GM19372 (cell line): ENCODE measurements around the gene MED29.
"Not testable (repeated sequence)": the region's sequence is repeated elsewhere in the genome, so short reads cannot be mapped to it uniquely, and the experiment has no call there.

Experiments
- ATAC-seq: cut with Tn5 transposase; IDR thresholded peaks from one replicate; pipeline ENCODE4 v1.9.1; 2021; ENCODE audit warnings: mild to moderate bottlenecking, low read depth, moderate library complexity; ENCODE audit not compliant: unreplicated experiment

MED29 gene

DNA sequence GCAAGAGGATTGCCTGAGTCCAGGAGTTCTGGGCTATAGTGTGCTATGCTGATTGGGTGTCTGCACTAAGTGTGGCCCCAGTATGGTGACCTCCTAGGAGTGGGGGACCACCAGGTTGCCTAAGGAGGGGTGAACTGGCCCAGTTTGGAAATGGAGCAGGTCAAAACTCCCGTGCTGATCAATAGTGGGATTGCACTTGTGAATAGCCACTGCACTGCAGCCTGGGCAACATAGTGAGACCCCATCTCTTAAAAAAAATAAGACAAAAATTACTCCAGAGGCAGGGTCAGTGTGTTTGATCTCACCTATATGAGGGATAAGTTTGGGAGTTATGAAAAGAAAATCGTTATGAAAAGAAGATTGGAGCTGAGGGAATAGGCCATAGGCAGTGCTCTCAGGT, 22.0 kb upstream of the MED29 start:
- ATAC-seq, result no peak

GRCh38 chr19:39370735-39371134, 20.4 kb upstream of the MED29 start:
- ATAC-seq, result no peak

GRCh38 chr19:39372047-39372802, 19.0 kb upstream of the MED29 start:
- ATAC-seq, result no peak

- ATAC-seq, result no peak
Measured at GRCh38 chr19:39372941-39373340, 18.2 kb upstream of the MED29 start.

DNA sequence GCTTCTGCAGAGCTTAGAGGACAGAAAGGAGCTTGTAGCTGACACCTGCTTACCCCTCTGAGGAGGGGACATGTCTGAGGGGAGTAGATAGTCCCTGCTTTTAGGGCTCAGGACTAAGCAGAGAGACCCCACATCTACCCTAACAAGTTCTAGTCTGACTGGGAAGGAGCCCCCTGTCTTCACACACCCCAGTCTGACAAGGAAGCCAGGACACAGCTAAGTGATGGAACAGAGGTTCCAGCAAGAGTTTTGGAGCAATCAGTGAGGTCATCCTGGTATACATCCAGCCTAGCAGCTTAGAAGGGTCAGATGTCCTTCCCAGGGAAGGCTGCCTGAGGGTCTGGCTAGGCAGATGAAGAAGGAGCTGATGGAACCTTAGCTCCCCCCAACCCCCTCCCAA, 15.2 kb upstream of the MED29 start:
- ATAC-seq, result no peak

- ATAC-seq, result no peak
Measured at GRCh38 chr19:39377373-39378362, 13.5 kb upstream of the MED29 start.

GRCh38 chr19:39379366-39379765, 11.8 kb upstream of the MED29 start:
- not testable (repeated sequence) for ATAC-seq

GRCh38 chr19:39379865-39380396, 11.2 kb upstream of the MED29 start:
- no peak for ATAC-seq

DNA sequence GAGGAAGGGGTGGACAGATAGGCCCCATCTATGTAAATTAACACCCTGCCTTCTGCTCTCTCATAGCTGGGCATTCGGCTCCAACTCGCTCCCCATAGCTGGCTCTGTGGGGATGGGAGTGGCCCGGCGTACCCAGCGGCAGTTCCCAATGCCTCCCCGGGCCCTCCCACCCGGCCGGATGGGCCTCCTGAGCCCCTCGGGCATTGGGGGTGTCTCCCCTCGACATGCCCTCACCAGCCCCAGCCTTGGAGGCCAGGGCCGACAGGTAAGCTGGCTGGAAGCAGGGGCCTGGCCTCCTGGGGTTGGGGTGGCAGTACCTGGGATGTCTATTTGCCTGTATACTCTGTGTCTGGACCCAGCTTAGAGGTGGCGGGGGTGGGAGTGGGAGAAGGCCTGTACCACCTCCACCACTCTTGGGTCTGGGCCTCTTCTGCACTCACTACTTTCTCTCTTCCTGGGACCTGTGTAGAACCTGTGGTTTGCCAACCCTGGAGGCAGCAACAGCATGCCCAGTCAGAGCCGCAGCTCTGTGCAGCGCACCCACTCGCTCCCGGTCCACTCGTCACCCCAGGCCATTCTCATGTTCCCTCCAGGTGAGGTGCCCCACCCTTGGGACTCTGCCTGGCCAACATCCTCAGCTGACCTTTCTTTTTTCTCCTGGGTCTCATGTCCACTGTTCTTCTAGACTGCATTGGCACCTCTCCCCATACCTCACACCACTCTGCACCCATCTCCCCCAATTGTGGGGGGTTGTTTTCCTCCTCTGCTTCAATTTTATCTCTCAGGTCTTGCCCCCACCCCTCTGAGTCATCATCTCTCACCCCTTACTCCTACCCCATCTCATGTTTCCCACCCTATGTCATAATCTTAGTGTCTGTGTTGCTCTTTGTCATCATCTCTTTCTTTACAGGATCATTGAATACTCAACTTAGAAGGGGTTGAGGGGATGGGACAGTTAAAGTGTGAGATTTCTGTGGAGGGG, 10.4 kb upstream of the MED29 start:
- no peak for ATAC-seq

GRCh38 chr19:39381910-39382611, 9.1 kb upstream of the MED29 start:
- no peak for ATAC-seq

DNA sequence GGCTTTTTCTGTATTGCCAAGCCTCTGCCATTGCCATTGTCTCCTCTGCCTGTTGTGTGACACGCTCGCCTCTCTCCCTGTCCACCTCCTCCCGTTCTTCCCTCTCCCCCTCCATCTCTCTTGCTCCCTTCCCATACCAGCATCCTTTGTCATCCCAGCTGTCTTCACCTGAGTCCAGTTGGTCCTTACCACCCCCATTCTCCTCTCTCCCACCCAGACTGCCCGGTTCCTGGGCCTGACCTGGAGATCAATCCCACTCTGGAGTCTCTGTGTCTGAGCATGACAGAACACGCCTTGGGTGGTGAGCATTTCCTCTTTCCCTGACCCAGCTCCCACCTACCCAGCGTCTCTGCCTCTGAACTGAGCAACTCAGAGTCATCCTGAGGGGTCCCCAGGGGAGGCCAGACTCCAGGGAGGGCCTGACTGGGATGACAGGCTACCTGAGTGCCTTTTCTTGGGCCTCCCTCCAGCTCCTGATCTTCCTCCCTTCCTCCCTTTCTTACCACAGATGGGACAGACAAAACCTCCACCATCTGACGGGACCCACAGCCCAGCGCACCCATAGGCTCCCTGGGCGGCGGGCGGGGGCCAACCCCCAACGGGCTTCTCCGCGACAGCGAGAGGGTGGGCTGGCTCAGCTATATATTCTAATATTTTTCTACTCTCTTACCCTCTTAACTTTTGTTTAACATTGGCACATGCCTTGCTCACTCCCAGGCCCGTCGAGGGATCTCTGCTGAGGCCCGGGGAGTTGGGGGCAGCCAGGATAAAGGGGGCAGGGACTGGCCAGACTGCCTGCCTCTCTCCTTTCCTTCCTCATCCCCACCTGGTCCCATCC, 8.0 kb upstream of the MED29 start:
- no peak for ATAC-seq

DNA sequence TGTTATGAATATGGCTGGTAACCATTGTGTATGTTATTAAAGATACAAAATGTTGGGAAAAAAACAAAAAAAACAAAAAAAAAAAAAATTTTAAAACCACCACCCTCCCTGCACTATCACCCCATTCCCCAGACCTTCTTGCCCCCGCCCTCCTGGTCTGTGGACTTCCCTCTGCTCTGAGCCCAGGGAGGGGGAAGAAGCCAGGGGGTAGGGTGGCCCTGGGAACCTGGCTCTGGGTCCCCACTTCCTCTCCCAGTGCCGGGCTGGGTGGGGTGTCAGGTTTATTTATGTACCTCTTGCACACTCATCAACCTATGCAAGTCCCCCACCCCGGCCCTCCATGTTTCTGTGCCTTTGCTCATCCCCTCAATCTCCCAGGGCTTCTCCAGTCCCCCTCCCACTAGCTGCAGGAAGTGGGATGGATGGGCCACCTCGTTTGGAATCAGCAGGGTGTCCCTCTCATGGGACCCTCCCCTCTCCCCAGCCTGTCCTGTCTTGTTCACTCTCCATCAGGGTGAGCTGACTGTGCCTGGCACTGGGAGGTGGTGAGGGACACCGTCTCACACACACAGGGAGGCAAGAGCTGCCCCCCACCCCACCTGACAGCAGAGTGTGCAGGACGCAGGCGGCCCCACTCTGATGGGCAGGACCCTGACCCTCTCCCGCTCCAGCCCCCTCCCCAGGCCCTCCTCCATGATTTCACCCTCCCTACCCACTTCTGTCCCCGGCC, 6.2 kb upstream of the MED29 start:
- no peak for ATAC-seq

GRCh38 chr19:39385629-39386411, 5.4 kb upstream of the MED29 start:
- ATAC-seq, result no peak

DNA sequence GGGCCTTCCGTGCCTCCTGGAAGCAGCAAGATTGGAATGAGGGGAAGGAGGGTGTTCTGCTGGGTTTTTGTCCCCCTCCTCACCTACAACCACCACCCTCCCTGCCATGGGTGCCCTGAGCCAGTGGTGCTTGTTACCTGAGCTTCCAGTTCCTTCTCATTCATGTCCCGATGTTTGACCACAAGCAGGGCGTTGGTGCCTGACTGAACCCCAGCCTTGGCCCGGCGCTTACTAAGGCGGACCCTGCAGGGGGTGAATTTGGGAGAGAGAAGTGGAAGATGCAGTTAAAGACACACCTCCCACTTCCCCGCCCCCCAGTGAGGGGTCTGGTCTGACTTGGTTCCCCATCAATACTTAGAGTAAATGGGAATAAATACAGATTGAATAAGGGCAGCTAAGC, 4.6 kb upstream of the MED29 start:
- ATAC-seq, result no peak

GRCh38 chr19:39388657-39389056, 2.5 kb upstream of the MED29 start:
- no peak for ATAC-seq

GRCh38 chr19:39389631-39390414, 1.4 kb upstream of the MED29 start:
- no peak for ATAC-seq

DNA sequence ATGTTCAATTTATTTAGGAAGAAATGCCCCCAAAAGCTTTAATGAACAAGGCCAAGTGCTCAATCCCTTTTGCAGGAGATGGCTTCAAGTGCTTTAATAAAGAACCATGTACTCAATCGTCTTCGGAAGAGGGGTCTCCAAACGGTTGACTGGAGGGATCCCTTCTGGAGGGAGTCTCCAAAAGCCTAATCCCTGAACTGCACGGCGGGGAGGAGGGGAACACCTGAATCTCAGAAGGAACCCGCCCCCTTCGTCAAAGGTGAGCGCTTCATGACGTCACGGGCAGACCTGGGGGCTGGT, 777 bp upstream of the MED29 start:
- ATAC-seq, result no peak
